GM21423 (cell line): Measurements from ENCODE around the gene GTF2A1L.

Experiments used
- ATAC-seq: cut with Tn5 transposase; IDR thresholded peaks from one replicate; pipeline ENCODE4 v1.9.1; 2021; ENCODE audit warnings: mild to moderate bottlenecking, moderate library complexity; ENCODE audit not compliant: unreplicated experiment

Gene GTF2A1L

DNA sequence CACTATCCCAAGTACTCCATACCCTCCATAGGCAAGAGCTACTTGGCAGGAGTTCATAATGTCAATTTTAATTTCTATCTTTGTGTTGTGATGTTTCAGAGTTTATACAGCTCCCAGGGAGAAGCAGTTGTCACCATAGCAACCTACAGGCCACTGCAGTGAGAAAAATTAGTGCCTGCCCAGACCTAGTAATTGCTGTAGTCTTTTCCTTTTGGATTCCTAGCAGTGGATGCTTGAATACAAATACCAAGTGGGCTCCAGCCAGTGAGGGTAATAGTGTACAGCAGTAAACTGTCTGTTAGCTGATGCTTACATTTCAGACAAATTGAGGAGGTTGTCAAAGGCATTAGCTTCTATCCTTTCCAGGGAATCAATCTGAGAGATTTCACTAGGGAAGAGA is 111.2 kb downstream of the GTF2A1L start:
- no peak for ATAC-seq
